ENCODE results near the gene TMEM37.

Gene TMEM37

DNA sequence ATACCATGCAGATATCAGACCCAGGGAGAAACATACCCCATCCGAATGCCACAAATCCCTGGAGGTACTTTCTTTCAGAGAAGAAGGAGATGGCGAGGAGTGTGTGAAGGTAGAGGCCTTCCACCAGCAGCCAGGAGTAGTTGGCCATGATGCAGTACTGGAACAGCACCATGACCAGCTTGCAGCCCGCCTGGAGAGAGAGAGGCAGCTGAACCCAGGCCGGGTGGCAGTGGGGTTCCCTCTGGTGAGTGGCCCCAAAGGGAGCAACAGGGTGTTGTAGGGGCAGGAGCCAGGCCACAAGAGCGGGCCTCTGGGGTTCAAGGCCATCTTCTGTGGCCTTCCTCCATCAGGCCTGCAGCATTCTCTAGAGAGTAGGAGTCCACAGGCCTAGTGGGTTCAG, 30.2 kb downstream of the TMEM37 start:
- no peak for DNase-seq

DNA sequence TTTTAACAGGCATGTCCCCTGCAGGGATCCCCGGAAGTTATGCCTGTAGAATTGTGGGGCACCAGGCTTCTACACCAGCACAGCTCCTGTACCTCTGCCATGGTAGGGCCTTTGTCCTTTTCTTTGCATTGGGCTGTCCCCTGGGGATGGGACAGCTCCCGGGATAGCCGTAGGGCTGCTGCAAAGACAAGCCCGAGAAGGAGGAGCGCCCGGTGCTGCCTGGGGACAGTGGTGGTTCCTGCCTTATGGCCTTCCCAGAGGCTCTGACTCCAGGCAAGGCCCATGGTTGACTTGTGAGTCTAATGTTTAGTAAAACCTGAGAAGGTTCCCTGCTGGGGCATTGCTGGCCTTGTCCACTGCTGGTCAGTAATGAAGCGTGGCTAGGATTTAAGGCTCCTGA, 30.9 kb downstream of the TMEM37 start:
- no peak for DNase-seq

DNA sequence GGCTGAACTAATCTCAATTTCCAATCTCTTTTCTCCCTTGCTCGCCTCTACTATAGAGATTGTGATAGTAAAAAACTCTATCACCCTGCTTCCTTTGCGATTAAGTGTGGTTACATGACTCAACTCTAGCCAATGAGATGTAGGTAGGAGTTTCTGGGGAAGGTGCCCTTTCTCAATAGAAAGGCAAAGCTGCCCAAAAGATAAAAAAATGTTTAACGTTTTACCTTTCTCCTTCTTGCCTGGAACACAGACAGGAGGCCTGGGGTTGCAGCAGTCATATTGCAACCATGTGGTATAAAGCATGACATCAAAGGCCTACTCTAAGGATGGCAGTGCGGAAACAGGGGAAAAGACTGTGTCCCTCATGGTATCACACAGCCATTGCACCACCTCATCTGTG, 31.5 kb downstream of the TMEM37 start:
- no peak for DNase-seq

DNA sequence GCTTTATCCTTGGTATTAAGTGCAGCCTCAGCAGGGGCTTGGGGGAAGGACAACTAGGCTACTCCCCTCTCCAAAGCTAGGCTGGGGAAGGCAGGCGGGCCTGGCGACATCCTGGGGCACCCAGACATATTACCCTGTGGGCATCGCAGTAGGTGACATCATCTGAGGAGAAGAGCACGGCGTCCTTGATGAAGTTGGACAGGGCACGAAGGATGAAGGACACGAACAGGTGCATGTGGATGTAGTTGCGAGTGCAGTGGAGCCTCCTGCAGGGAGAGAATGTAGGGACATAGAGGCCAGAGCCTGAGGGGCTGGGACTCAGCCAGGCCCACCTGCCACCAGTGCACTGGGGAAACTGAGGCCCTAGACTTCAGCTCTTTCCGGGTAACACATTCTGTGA, 32.3 kb downstream of the TMEM37 start:
- no peak for DNase-seq

DNA sequence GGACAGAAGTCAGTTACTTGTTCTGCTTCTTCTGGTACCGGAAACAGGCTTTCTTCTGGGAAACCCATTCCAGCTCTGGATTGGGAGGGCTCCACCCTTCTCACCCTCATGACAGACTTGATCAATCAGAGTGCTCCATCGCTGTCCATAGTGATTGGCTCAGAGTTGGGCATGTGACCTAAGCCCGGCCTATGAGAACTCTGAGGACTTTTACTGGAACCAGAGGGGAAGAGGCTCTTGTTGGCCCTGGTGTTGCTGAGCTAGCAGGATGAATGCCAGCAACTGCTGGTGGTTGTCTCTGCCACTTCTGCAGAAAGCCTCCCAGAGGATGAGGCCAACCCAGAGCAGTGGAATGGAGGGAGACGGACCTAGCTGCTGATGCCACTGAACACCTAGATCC, 33.3 kb downstream of the TMEM37 start:
- no peak for DNase-seq

DNA sequence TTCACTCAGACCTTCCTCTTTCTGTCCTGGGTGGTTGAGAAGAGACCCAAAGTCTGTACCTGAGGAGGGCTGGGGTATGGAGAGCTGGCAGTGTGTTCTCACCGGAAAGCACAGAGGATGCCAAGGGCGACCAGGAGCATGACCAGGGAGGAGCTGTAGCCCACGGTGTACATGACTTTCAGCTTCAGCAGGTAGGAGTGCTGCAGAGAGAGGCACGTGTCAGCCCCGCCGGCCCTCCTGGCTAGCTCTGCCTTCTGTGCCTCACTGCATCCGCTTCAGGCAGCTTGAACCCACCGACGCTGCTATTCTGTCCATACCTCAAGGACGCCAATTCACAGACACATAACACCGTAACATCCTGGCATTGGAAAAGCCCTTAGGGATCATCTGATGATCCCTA, 34.0 kb downstream of the TMEM37 start:
- DNase-seq, result no peak

DNA sequence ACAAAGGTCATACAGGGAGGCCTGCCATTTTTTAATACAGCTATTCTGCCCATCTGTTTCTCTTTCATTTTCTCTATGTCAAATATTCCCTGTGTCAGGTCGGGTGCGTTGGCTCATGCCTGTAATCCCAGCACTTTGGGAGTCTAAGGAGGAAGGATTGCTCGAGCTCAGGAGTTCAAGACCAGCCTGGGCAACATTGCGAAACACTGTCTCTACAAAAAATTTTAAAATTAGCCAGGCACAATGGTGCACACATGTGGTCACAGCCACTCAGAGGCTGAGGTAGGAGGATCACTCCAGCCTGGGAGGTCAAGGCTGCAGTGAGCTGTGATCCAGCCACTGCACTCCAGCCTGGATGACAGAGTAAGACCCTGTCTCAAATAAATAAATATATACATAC, 34.7 kb downstream of the TMEM37 start:
- no peak for DNase-seq

DNA sequence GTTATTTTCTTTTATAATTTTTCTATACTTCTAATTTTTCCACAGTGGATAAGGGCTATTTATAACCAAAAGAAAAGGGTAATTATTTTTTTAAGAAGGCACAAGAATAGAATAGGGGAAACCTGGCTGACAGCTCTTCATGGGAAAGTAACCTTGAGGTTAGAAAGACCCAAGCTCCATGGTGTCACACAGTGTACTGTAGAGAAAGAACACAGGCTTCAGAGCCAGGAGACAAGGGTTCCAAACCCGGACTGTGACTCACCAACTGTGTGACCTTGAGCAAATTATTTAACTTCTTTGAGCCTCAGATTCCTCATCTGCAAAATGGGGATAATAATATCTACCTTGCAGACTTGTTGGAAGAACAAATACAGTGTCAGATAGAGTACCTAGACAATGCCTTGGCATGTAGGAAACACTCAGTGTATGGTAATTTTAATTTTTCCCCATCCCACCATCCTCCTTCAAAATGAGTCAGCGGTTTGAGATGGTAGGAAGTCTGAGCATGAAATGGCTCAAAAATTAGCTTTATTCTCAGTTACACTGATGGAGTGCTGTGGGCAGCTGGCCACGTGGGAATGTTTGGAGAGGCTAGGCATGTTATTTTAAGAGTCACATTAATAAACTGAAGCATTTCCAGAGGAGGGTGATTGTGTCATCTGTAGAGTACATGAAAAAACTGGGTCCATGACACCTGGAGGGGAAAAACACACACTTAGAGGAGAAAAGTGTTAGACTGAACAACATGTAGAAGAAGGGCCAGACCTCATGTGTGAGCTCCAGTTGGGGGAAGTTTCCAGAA, 36.7 kb downstream of the TMEM37 start:
- DNase-seq, result no peak

DNA sequence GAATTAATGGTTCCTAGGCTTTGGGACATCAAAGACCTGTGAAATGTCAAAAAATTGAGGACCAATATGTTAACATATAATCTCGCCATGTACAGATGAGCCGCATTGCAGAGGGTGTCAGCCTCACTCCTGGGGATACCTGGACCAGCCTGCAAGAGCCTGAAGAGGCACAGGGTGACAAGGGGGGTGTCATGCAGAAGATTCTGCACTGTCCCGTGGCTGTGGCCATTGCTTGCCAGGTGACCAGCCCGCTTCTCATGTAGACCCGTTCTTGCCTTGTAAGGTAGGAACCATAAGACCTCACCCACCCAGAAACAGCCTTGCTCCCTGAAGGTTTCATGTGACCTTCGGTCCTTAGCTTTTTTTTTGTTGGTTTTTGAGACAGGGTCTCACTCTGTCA, 37.5 kb downstream of the TMEM37 start:
- no peak for DNase-seq

DNA sequence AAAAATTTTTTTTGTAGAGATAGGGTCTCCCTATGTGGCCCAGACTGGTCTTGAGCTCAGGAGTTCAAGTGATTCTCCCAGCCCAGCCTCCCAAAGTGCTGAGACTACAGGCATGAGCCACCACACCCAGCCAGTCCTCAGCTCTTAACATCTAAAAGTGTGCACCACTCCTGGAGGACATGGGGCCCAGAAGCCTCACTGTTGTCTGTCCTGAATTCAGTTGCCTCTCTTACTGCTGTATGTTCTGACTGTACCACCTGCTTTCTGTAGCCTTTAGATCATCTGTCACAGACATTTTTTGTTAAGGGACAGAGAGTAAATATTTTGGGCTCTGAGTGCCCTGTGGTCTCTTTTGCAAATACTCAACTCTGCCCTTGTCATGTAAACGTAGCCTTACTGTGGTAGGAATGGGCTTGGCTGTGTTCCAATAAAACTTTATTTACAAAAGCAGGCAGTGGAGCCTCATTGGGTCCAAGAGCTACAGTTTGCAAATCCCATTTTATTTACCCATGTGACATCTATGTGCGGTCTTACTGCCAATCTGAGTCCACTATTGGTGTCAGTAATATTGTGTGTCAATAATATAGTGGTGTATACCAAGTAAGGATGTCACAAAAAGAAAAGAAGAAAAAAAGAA, 38.1 kb downstream of the TMEM37 start:
- DNase-seq, result no peak

DNA sequence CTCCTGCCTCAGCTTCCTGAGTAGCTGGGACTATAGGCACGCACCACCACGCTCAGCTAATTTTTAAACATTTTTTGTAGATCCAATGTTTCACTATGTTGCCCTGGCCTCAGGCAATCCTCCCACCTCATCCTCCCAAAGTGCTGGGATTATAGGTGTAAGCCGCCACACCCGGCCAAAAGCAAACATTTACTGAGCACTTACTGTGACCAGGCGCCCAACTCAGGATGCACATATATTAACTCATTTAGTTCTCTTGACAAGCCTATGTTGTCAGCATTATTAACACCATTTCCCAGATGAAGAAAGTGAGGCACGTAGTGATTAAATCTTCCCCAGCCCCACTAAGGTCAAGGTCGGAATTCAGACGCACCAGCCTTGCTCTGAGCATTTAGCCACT, 41.1 kb downstream of the TMEM37 start:
- DNase-seq, result no peak

DNA sequence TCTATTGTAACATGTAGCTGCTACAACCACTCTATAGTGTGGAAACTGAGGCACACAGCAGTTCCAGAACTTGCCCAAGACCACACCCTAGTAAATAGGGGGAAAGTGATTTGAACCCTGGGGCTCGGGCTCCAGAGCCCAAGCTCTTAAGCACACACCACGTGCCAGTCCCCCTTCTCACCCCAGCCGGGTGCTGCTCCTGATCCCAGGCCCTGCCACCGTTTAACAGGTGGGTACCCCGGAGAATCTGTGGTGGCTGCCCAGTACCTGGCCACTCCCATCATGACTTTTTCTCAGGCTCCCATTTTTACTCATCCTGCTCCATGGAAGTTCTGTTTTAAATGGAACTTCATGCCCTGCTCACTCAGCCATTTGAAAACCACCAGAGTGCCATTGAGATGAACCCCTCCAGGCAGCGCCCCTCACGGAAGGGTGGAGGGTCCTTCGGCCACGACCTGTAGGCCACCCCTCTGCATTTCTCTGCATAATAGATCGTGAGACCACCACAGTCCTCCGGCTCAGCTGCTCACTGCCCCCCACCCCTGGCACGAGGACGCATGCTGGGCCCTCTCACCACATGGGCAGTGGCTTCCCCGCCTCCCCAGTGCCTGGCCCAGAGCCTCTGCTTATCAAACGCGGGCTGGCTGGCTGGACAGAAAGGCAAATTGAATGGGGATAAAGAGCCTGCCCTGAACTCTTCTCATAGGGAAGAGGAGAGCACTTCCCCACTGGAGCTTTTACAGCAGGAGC, 42.1 kb downstream of the TMEM37 start:
- DNase-seq, result no peak

DNA sequence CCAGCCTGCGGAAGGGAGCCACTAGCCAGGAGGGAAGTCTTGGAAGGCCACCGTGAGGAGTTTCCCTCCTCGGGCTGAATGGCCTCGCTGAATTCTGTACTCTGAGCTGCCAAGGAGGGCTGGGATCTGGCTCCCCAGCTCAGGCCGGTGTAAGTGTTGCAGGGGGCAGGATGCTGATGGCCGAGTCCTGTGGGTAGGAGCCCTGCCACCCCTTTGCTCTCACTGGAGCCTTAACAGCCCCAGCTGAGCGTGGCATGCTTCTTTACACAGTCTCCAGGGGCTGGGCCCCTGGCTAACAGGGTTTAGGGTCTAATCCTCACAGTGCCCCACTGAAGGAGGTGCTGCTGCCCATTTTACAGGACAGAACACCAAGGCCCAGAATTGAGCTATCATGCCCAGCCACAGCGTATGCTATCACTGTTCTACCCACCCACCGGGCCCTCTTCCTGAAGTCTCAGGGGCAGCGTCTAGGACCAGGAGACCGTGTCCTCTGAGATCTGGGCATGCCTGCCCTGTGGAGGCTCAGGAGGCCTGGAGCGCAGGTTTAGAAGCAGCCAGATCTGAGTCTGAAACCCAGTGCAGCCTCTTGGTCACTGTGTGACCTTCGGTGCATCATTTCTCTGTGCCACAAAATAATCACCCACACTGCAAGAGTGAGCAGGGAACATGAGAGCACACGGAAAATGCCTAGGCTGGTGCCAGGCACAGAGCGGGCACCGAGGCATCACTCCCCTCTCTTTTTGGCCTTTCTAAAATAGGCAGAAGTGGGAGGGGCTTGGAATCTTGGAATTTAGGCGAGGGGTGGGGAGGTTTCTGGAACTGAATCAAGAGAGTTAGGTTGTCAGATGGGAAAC, 42.9 kb downstream of the TMEM37 start:
- DNase-seq, result no peak

DNA sequence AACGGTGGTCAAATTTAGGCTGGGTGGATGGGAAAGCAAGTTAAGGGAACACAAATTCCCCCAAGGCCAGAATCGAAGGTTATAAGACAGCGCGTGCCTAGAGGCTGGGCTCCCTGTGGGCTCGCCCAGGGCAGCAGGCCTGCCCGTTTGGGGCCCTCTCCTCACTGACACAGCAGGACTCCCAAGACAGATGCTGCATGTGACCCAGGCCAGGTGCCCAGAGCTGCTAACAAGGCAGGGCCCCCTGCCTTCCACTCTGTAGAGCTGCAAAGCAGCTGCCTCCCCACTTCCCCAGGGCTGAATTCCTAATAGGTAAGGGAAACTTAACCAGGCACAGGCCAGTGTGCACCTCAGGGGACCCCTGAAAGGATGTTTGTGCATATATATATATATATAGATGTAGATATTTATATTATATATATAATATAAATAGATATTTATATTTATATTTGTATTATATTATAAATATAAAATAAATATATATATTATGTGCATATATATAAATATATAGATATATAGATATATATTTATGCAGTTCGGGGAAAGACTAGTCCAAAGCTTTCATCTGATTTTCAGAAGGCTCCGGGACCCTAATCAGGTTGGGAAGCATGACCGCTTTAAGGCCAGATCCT, 43.7 kb downstream of the TMEM37 start:
- DNase-seq, result no peak

DNA sequence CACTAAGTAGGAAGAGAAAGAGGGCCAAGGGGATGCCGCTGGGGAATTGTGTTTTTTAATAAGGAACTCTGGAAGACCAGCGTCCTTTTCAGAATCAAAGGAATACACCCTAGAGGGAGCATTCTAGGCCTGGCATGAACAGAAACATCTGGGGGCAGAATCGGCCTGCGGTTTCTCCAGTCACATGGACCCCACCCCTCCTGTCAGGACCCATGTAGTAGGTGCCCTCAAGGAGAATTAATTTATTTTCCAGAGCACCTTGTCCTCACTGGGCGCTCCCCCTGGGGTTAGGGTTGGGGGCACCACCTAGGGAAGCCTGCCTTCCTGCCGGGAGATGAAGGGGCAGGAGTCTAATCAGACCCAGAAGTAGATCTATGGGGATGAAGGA, 44.2 kb downstream of the TMEM37 start:
- no peak for DNase-seq

DNA sequence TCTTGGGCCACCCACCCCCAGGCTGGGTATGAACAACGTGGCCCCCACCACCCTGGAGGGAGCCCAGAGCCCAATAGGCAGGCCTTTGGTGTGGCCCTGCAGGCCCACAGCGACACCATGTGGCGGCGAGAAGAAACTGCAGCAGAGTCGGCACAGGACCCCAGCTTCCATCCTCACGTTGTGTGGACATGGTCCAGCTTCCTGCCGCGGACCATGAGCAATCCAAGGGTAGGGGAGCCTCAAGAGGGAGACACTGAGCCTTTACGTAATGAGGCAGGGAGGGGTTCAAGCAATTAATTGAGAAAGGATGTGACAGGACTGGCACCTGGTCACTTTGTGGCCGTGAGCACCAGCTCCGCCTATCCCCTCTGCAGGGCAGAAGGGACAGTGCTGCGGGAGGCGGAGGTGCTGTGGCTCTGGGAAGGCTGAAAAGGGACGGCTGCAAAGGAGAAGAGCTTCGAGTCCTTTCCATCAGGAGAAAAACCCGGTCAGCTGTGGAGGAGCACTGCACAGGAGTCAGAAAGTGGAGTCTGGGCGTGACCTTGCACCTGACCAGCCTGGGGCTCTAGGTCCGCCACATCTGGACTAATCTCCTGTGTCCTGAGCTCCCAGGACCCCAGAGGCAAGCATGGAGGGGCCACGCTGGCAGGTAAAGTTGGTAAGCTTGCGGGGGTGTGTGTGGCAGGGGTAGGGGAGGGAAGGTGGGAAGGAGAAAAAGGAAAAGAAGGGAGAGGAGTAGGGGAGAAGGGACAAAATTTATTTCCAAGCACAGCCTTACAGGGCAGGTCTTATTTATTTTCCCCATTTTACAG, 44.9 kb downstream of the TMEM37 start:
- peak in 5 of 6 experiments; percentile 2 to 27 (median 16) for DNase-seq

DNA sequence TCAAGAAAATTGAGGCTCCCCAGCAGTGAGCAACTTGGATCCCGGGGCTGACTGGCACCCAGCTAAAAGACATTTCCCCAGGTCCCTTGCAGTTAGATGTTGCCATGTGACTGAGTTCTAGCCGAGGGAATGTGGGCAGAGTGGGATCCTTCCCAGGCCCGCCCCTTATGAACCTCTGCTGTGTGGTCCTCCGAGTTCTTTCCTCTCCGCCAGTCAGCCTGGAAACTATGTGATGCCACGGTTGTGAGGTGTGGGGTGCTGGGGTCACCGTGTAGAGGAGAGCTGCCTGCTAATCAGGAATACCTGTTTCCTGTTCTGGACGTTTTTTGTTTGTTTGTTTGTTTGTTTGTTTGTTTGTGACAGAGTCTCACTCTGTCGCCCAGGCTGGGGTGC, 45.5 kb downstream of the TMEM37 start:
- DNase-seq, result no peak

DNA sequence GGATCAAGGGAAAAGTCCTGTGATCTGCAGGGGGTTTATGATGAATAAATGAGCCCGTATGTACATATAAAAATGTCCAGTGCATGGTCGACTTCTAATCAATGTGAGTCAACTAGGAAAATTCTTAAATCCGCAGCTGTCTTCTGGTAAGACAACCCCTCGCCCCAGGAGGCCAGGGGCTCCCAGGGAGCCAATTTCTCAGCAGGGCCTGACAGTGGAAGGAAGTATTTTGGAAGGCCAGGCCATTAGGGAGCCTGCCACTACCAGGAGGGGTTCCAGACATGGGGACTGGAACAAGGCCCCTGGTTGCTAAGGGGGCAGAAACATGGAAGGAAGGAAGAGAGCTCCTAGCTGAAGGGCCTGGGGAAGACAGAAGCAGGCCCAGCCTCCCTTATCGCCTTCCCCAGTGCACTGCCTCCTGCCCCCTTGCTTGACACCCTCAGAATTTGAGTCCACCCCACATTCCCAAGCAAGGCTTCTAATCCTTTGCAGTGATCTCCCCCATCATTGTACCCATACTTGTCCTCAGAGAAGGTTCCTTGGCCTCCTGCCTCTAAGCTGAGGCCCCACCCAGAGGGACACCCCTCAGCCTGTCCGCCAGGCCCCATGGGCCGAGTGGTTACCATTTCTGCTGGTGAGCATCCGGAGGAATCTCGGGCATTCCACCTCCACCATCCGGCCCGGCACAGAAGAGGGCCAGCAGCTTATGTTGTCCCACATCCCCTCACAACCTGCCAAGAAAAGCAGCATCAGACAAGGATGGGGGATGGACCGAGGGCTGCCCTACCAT, 46.7 kb downstream of the TMEM37 start:
- no peak for DNase-seq

DNA sequence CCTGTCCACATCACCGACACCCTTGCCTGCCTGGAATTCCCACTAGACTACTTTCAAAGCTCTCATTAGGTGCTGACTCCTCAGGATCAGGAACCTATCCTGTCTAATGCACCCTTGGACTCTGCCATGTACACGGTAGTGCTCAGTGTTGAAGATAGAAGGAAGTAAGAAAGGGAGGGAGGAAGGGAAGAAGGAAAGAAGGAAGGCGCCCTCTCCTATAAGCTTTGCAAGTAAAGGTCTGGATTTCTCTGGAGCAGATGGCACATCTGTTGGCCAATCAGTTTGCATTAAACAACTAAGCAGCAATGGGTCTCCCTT, 47.3 kb downstream of the TMEM37 start:
- no peak for DNase-seq

DNA sequence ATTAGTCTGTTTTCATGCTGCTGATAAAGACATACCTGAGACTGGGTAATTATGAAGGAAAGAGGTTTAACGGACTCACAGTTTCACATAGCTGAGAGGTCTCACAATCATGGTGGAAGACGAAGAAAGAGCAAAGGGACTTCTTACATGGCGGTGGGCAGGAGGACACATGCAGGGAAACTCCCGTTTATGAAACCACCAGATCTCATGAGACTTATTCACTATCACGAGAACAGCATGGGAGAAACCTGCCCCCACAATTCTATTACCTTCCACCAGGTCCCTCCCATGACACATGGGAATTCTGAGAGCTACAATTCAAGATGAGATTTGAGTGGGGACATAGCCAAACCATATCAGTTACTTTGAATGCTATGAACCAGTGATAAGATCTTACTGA, 48.5 kb downstream of the TMEM37 start:
- no peak for DNase-seq

DNA sequence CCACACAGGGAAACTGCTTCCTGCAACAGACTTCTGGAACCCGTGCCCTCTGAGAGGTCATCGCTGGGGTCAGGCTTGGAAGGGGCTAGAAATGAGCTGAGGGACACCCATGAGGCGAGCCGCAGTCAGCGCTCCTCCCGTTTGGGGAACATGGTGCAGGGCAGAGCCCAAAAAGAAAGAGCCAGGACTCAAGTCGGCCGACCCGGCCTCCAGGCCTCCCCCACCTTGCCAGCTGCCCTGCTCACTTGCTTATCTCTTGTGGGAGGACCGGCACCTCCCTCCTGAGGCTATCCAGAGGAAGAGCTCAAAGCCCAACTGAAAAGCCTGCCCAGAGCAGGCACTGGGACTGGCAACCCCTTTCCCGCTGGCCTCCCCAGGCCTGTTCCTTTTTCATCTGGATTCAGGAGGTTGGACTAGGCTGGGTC, 49.1 kb downstream of the TMEM37 start:
- no peak for DNase-seq

All from stimulated activated naive CD4-positive, alpha-beta T cell (primary cell).